GM23338 (cell line): ENCODE data around the gene LILRA6. TPM values are rescaled to one million over a fixed set of nuclear protein-coding genes. Genes with fewer than 3 reads are reported as not detected.

Experiments
- CREB1 ChIP-seq: fragments of 250-450 bp; sonication (Bioruptor Pico); IDR thresholded peaks from 2 replicates; pipeline ENCODE4 v1.5.0; 2020; ENCODE audit warnings: low read depth, mild to moderate bottlenecking, moderate library complexity
- CTCF ChIP-seq, 2 experiments: fragments of 200-600 bp in 1 of 2; sonication (generic) in 1 of 2; conservative IDR thresholded peaks; 2 replicates each; pipeline versions ENCODE4 v1.5.1 to v1.6.1; 2016 to 2017; ENCODE audit warnings: antibody characterized with exemption in 2 of 2, low read depth in 2 of 2, mild to moderate bottlenecking in 2 of 2, moderate library complexity in 1 of 2
- ETS1 ChIP-seq: IDR thresholded peaks from 2 replicates; pipeline ENCODE4 v1.6.1; 2016; ENCODE audit warnings: antibody characterized with exemption
- JUNB ChIP-seq: IDR thresholded peaks from one replicate; pipeline ENCODE4 v1.6.1; 2016; ENCODE audit warnings: antibody characterized with exemption; ENCODE audit not compliant: unreplicated experiment
- ZNF462 ChIP-seq: fragments of 250-450 bp; sonication (Bioruptor Pico); IDR thresholded peaks from 2 replicates; pipeline ENCODE4 v1.5.0; 2020; ENCODE audit warnings: mild to moderate bottlenecking, moderate library complexity
- polyA plus RNA-seq: library from polyadenylated mRNA; unstranded; fragments of >200 nt; fragmentation: Nextera tagmentation; extraction: Ambion mirVana; gene quantifications from 2 replicates; pipeline ENCODE4 v1.2.1, GENCODE V29; 2016
- total RNA-seq: library from RNA; depleted of rRNA; stranded (reverse); fragments of >200 nt; shearing (Covaris generic); gene quantifications from 2 replicates; pipeline ENCODE4 v1.2.3, GENCODE V29; 2014

LILRA6 gene
- total and polyA plus RNA-seq, 2 experiments from 2014 or later, result not detected

DNA sequence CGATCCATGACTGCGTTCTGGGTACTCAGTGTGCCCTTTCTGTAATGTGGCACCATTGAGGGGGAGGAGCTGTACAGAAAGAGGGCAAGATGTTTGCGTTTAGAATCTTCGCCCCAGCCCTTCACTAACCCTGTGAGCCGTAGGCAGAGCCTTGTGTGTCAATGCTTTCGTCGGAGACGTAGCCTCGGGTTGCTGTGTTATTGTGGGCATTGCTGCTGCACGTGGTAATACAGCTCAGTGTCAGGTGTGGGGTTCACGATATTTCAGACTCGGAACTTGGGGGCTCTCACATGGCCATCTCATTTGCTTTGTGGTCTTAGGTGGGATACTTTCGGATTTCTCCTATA, 35.8 kb downstream of the LILRA6 start (continued):
- TF ChIP-seq ZNF462 (no peak), JUNB (no peak), CTCF (conservative IDR thresholded peaks at IDR 0.05; ENCODE audit: low read depth in 2 of 2) (no peak), ETS1 (no peak), CREB1 (CRISPR knock-in tag) (no peak)
